K562 (cell line): ENCODE measurements around the gene KIF20B.

ENCODE experiments used
- ATF2 ChIP-seq: sonication (generic); formaldehyde crosslinking; IDR thresholded peaks from 2 replicates; pipeline ENCODE4 v1.8.1; 2022; ENCODE audit warnings: missing genetic modification reagents
- BDP1 ChIP-seq: IDR thresholded peaks from 3 replicates; pipeline ENCODE4 v1.6.1; 2011; ENCODE audit not compliant: insufficient read length, insufficient read depth
- BMI1 ChIP-seq: fragments of 150-350 bp; IDR thresholded peaks from 2 replicates; pipeline ENCODE4 v1.6.1; 2014; ENCODE audit warnings: low read length
- CEBPB ChIP-seq: fragments of 450-650 bp; IDR thresholded peaks from 2 replicates; pipeline ENCODE4 v1.6.1; 2016; ENCODE audit warnings: missing genetic modification characterization, missing compliant biosample characterization
- HMGXB4 ChIP-seq: sonication (generic); formaldehyde crosslinking; IDR thresholded peaks from 2 replicates; pipeline ENCODE4 v1.8.1; 2023; ENCODE audit warnings: mild to moderate bottlenecking, missing genetic modification reagents
- POLR2A ChIP-seq: fragments of 450-650 bp; conservative IDR thresholded peaks from 2 replicates; pipeline ENCODE4 v1.6.1; 2016
- RBM22 ChIP-seq: fragments of 200-400 bp; formaldehyde crosslinking; IDR thresholded peaks from 2 replicates; pipeline ENCODE4 v1.6.1; 2018; ENCODE audit warnings: low read length, low read depth; ENCODE audit not compliant: poor library complexity, severe bottlenecking
- TBL1XR1 ChIP-seq, 2 experiments: IDR thresholded peaks; 2 replicates each; pipeline ENCODE4 v1.6.1; 2012; ENCODE audit warnings: improper control_type of control experiment in 2 of 2, low read length in 2 of 2, mild to moderate bottlenecking in 1 of 2
- U2AF2 ChIP-seq: fragments of 200-400 bp; formaldehyde crosslinking; optimal IDR thresholded peaks from 2 replicates; pipeline ENCODE3; 2017; ENCODE audit warnings: low read depth, mild to moderate bottlenecking, low read length
- ZBTB7A ChIP-seq: IDR thresholded peaks from 2 replicates; pipeline ENCODE4 v1.6.1; 2011; ENCODE audit warnings: low read depth, mild to moderate bottlenecking, low read length, moderate library complexity, borderline replicate concordance; ENCODE audit not compliant: control insufficient read depth
- ZNF184 ChIP-seq: sonication (generic); formaldehyde crosslinking; IDR thresholded peaks from 2 replicates; pipeline ENCODE4 v1.5.0; 2020; ENCODE audit warnings: missing genetic modification reagents

- TF ChIP-seq TBL1XR1 (IDR thresholded peaks at IDR 0.05; ENCODE audit: low read length in 2 of 2) (no peak), U2AF2 (no peak), ZNF184 (CRISPR knock-in tag) (no peak), HMGXB4 (CRISPR knock-in tag) (no peak), ZBTB7A (no peak), ATF2 (CRISPR knock-in tag) (no peak), CEBPB (tag) (no peak), RBM22 (no peak), BMI1 (no peak), POLR2A (no peak), BDP1 (no peak)
Measured at GRCh38 chr10:89813546-89813945, 112.2 kb downstream of the KIF20B start.
